HG02571 (cell line): ENCODE measurements around the gene GLP1R.
"Not testable (repeated sequence)": the region's sequence is repeated elsewhere in the genome, so short reads cannot be mapped to it uniquely, and the experiment has no call there.

Experiments
- ATAC-seq: cut with Tn5 transposase; IDR thresholded peaks from one replicate; pipeline ENCODE4 v1.9.1; 2021; ENCODE audit warnings: mild to moderate bottlenecking, moderate library complexity; ENCODE audit not compliant: unreplicated experiment

The GLP1R gene

GRCh38 chr6:39118921-39119320, 70.3 kb downstream of the GLP1R start:
- ATAC-seq, result no peak

GRCh38 chr6:39124114-39124513, 75.5 kb downstream of the GLP1R start:
- no peak for ATAC-seq

GRCh38 chr6:39128106-39128505, 79.5 kb downstream of the GLP1R start:
- ATAC-seq, result no peak

- ATAC-seq, result no peak
These were observed 80.3 kb downstream of the GLP1R start for GRCh38 chr6:39128832-39129231.

- ATAC-seq, result no peak
These were observed 82.1 kb downstream of the GLP1R start for GRCh38 chr6:39130691-39131090.

GRCh38 chr6:39134761-39135160, 86.2 kb downstream of the GLP1R start:
- not testable (repeated sequence) for ATAC-seq

GRCh38 chr6:39136207-39136606, 87.6 kb downstream of the GLP1R start:
- ATAC-seq, result not testable (repeated sequence)

- no peak for ATAC-seq
These were observed 88.7 kb downstream of the GLP1R start for GRCh38 chr6:39137245-39137644.
